ENCODE measurements around the gene PLCH1.

- no peak for TF ChIP-seq CTCF (IDR thresholded peaks at IDR 0.05)
- TF ChIP-seq POLR2A (IDR thresholded peaks at IDR 0.05) = no peak
Observed at GRCh38 chr3:155407331-155407730, 337.5 kb downstream of the PLCH1 start.
